H9 (cell line): Measurements from ENCODE around the gene NQO1. TPM values are rescaled to one million over a fixed set of nuclear protein-coding genes. Genes with fewer than 3 reads are reported as not detected.

Source experiments
- DNase-seq: peaks from one replicate; pipeline ENCODE4 v3.0.0-alpha.2; 2017
- H2AFZ ChIP-seq: one replicate; pipeline ENCODE4 v1.6.1; 2013; ENCODE audit warnings: mild to moderate bottlenecking, low read length, control low read depth, moderate library complexity
- H2AK5ac ChIP-seq: 2 replicates; pipeline ENCODE4 v1.6.1; 2013; ENCODE audit warnings: low read length, control low read depth, mixed read lengths; ENCODE audit not compliant: insufficient read length
- H2BK120ac ChIP-seq: one replicate; pipeline ENCODE4 v1.6.1; 2013; ENCODE audit warnings: low read depth, mild to moderate bottlenecking, low read length, control low read depth, inconsistent platforms; ENCODE audit not compliant: poor library complexity, severe bottlenecking
- H2BK12ac ChIP-seq: 2 replicates; pipeline ENCODE4 v1.6.1; 2013; ENCODE audit warnings: low read length, control low read depth, mixed read lengths, low read depth; ENCODE audit not compliant: insufficient read length
- H2BK15ac ChIP-seq: 2 replicates; pipeline ENCODE4 v1.6.1; 2013; ENCODE audit warnings: low read depth, low read length, control low read depth
- H2BK20ac ChIP-seq: one replicate; pipeline ENCODE4 v1.6.1; 2013; ENCODE audit warnings: low read depth, mild to moderate bottlenecking, low read length, control low read depth, inconsistent platforms; ENCODE audit not compliant: poor library complexity, severe bottlenecking
- H2BK5ac ChIP-seq: 2 replicates; pipeline ENCODE4 v1.6.1; 2013; ENCODE audit warnings: low read length, control low read depth, mixed read lengths; ENCODE audit not compliant: insufficient read length
- H3K14ac ChIP-seq: 2 replicates; pipeline ENCODE4 v1.6.1; 2013; ENCODE audit warnings: low read length, control low read depth; ENCODE audit not compliant: insufficient read depth
- H3K18ac ChIP-seq: 2 replicates; pipeline ENCODE4 v1.6.1; 2013; ENCODE audit warnings: low read depth, mild to moderate bottlenecking, mixed read lengths, low read length, control low read depth; ENCODE audit not compliant: insufficient read length
- H3K23ac ChIP-seq: 2 replicates; pipeline ENCODE4 v1.6.1; 2013; ENCODE audit warnings: low read length, control low read depth, mixed read lengths, low read depth; ENCODE audit not compliant: insufficient read length
- H3K23me2 ChIP-seq: 2 replicates; pipeline ENCODE4 v1.6.1; 2013; ENCODE audit warnings: low read depth, mild to moderate bottlenecking, mixed read lengths, low read length, control low read depth; ENCODE audit not compliant: insufficient read length, poor library complexity, severe bottlenecking
- H3K27ac ChIP-seq: 2 replicates; pipeline ENCODE4 v1.5.1; 2013; ENCODE audit warnings: low read length, control low read depth, mixed read lengths, low read depth; ENCODE audit not compliant: insufficient read length
- H3K27me3 ChIP-seq: 2 replicates; pipeline ENCODE4 v1.6.1; 2013; ENCODE audit warnings: low read length, control low read depth, inconsistent platforms; ENCODE audit not compliant: insufficient read depth
- H3K4ac ChIP-seq: 2 replicates; pipeline ENCODE4 v1.6.1; 2013; ENCODE audit warnings: low read depth, mild to moderate bottlenecking, control low read depth, inconsistent platforms, low read length, moderate library complexity
- H3K4me1 ChIP-seq: 2 replicates; pipeline ENCODE4 v1.6.1; 2013; ENCODE audit warnings: low read length, control low read depth, inconsistent platforms; ENCODE audit not compliant: insufficient read depth
- H3K4me2 ChIP-seq: 2 replicates; pipeline ENCODE4 v1.6.1; 2013; ENCODE audit warnings: low read length, control low read depth, mixed read lengths; ENCODE audit not compliant: insufficient read length, insufficient read depth
- H3K56ac ChIP-seq: 2 replicates; pipeline ENCODE4 v1.6.1; 2013; ENCODE audit warnings: low read depth, mild to moderate bottlenecking, mixed read lengths, low read length, control low read depth; ENCODE audit not compliant: insufficient read length
- H3K79me1 ChIP-seq: 2 replicates; pipeline ENCODE4 v1.6.1; 2013; ENCODE audit warnings: low read depth, mild to moderate bottlenecking, moderate library complexity, low read length, control low read depth, inconsistent platforms; ENCODE audit not compliant: insufficient read depth, poor library complexity, severe bottlenecking
- H3K79me2 ChIP-seq: 2 replicates; pipeline ENCODE4 v1.6.1; 2013; ENCODE audit warnings: low read length, control low read depth, inconsistent platforms; ENCODE audit not compliant: insufficient read depth
- H3K9ac ChIP-seq: 2 replicates; pipeline ENCODE4 v1.6.1; 2013; ENCODE audit warnings: low read length, control low read depth, mixed read lengths; ENCODE audit not compliant: insufficient read length; ENCODE audit errors: extremely low read depth
- H3K9me3 ChIP-seq: one replicate; pipeline ENCODE4 v1.6.1; 2013; ENCODE audit warnings: low read depth, low read length, inconsistent platforms; ENCODE audit not compliant: control insufficient read depth
- H3T11ph ChIP-seq: one replicate; pipeline ENCODE4 v1.6.1; 2013; ENCODE audit warnings: mild to moderate bottlenecking, low read length, control low read depth, inconsistent platforms
- H4K20me1 ChIP-seq: one replicate; pipeline ENCODE4 v1.6.1; 2013; ENCODE audit not compliant: control insufficient read depth, insufficient read length, insufficient read depth
- H4K5ac ChIP-seq: 2 replicates; pipeline ENCODE4 v1.6.1; 2013; ENCODE audit warnings: low read depth, mild to moderate bottlenecking, mixed read lengths, low read length, control low read depth; ENCODE audit not compliant: insufficient read length
- H4K8ac ChIP-seq: replicated peaks from 2 replicates; pipeline ENCODE4 v1.6.1; 2013; ENCODE audit warnings: low read length, control low read depth, mixed read lengths, low read depth; ENCODE audit not compliant: insufficient read length
- H4K91ac ChIP-seq: 2 replicates; pipeline ENCODE4 v1.6.1; 2013; ENCODE audit warnings: low read depth, mild to moderate bottlenecking, moderate library complexity, mixed read lengths, low read length, control low read depth; ENCODE audit not compliant: insufficient read length
- H3K27ac Mint-ChIP-seq, 3 experiments: 2 replicates in 2 of 3; 3 replicates in 1 of 3; pipeline ENCODE4 v1.8.0; 2020 to 2021; ENCODE audit warnings: mixed read lengths in 3 of 3, mild to moderate bottlenecking in 1 of 3, moderate library complexity in 1 of 3
- H3K27me3 Mint-ChIP-seq: 2 replicates; pipeline ENCODE4 v1.8.0; 2021; ENCODE audit warnings: low read depth, mild to moderate bottlenecking, moderate library complexity, mixed read lengths
- H3K36me3 Mint-ChIP-seq, 3 experiments: 2 replicates in 2 of 3; 3 replicates in 1 of 3; pipeline ENCODE4 v1.8.0; 2020 to 2021; ENCODE audit warnings: low read depth in 3 of 3, mixed read lengths in 3 of 3; ENCODE audit not compliant: insufficient read depth in 1 of 3
- H3K4me1 Mint-ChIP-seq, 2 experiments: 2 replicates each; pipeline ENCODE4 v1.8.0; 2020; ENCODE audit warnings: mixed read lengths in 2 of 2
- H3K4me3 Mint-ChIP-seq, 2 experiments: 2 replicates in 1 of 2; 3 replicates in 1 of 2; pipeline ENCODE4 v1.8.0; 2020 to 2021; ENCODE audit warnings: mild to moderate bottlenecking in 2 of 2, mixed read lengths in 2 of 2, moderate library complexity in 1 of 2
- H3K9me3 Mint-ChIP-seq, 2 experiments: 2 replicates in 1 of 2; 3 replicates in 1 of 2; pipeline ENCODE4 v1.8.0; 2020; ENCODE audit warnings: mild to moderate bottlenecking in 2 of 2, mixed read lengths in 2 of 2, moderate library complexity in 1 of 2
- CTCF ChIP-seq: fragments of 200-600 bp; sonication (generic); conservative IDR thresholded peaks from 3 replicates; pipeline ENCODE4 v1.8.0; 2021; ENCODE audit warnings: antibody characterized with exemption, mild to moderate bottlenecking
- WGBS: extraction: QIAGEN DNeasy Blood & Tissue Kit; methylation state at CpG from one replicate; pipeline ENCODE4 v1.1.7; 2013; ENCODE audit warnings: missing lambda C conversion rate, low lambda C conversion rate, mixed read lengths; ENCODE audit not compliant: insufficient read length; ENCODE audit errors: extremely low coverage; 5-methylcytosine and 5-hydroxymethylcytosine counted together
- total RNA-seq: library from RNA; stranded (reverse); gene quantifications from 2 replicates; pipeline ENCODE4 v1.2.1, GENCODE V29; 2021

Gene NQO1
- total RNA-seq, 1 experiment from 2014 or later: 64.6 TPM

GRCh38 chr16:69669577-69669976 lies 56.8 kb downstream of the NQO1 start:
- Histone ChIP-seq H3K79me1 (no peaks in the 10 kb centered on the region), H3K4me1 (no peaks in the 10 kb centered on the region), H3K14ac (no peak overlapping the region), H4K20me1 (no peaks in the 10 kb centered on the region), H2BK120ac (no peak overlapping the region), H3K9ac (no peak overlapping the region), H3T11ph (no peak overlapping the region), H3K23ac (no peak overlapping the region), H4K91ac (no peak overlapping the region), H2BK15ac (no peak overlapping the region), H3K56ac (no peak overlapping the region), H2BK5ac (no peak overlapping the region), H3K27me3 (no peaks in the 10 kb centered on the region), H2AFZ (no peak overlapping the region), H3K23me2 (no peaks in the 10 kb centered on the region), H4K5ac (no peak overlapping the region), H3K18ac (no peak overlapping the region), H3K79me2 (no peaks in the 10 kb centered on the region), H3K4ac (no peak overlapping the region), H2BK12ac (no peak overlapping the region), H3K27ac (no peak overlapping the region), H2BK20ac (no peak overlapping the region), H3K9me3 (no peaks in the 10 kb centered on the region), H3K4me2 (no peak overlapping the region), H4K8ac (no peak overlapping the region), H2AK5ac (no peak overlapping the region)
- Mint-ChIP-seq H3K9me3 (no peaks in the 10 kb centered on the region), H3K4me1 (no peaks in the 10 kb centered on the region), H3K4me3 (no peak overlapping the region), H3K27ac (no peak overlapping the region), H3K36me3 (peaks cover 0 to 18% (median 3%) of the 10 kb centered on the region in 3 experiments; a peak in 4 of 7 replicates), H3K27me3 (no peaks in the 10 kb centered on the region)
- TF ChIP-seq CTCF: no peak
- WGBS: no CpG with 5 or more reads among the region's 1 CpG
- DNase-seq: no peak
